HPDE6-E6E7 (cell line): ENCODE data around the gene CCDC33.

Source experiments
- DNase-seq: peaks from one replicate; pipeline ENCODE4 v3.0.0; 2011; ENCODE audit warnings: missing footprints; ENCODE audit errors: extremely low spot score

The CCDC33 gene

DNA sequence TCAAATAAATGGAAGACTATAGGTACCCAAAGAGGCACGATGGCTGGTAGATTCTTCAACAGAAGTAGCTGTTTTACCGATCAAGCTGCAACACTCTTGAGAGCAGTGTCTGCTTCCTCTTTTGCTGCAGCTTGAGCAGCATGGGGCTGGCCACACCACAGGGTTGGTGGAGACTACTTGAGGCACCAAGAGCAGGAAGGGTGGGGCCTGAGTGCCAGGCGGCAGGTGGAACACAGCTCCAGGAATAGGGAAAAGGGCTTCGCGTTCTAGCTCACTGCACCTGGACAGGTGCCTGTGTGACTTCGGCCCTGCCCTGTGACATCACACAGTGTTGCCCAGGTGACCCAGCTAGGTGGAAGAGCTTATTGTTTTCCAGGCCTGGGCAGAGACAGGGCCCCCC, at the start of gene CCDC33:
Gene CCDC33, plus strand, starts transcription at position 365 of the 400 bp plus-strand sequence. CDS start 394 bp downstream, outside the sequence.
- no peak for DNase-seq

DNA sequence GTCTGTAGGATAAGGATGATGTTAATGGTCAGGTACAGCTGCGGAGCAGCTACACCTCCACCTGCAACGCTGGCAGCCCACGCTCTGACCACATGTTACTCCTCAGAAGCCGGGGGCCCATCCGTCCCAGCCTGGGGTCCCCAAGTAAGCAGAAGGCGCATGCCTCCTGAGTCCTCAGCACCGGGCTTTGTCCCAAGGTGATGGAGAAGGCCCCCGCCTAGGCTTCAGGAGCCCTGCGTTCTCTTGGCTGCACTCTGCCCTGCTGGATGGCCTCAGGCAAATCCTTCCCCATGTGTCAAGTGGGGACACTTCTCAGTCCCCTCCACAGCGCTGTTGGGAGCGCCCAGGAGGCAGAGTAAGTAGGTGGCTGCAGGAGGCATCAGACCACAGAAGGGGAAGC, 47.9 kb upstream of the CCDC33 start:
- no peak for DNase-seq

- no peak for DNase-seq
Measured at GRCh38 chr15:74191798-74192197, 44.3 kb upstream of the CCDC33 start.

DNA sequence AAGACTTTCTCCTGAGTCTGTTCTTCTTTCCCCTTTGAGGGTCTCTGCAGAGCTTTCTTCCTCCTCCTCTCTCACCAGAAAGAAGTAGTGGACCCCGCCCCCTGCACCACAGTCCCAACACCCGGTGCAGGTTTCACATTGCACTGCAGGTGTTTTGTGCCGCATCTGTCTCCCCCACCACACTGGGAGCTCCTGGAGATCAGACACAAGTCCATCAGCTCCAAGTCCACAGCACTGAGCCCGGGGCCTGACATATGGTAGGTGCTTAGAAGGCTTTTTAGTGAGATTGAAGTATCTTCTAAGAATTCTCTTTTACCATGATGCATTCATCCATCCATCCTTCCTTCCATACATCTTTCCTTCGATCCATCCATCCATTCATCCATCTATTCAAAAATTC, 43.4 kb upstream of the CCDC33 start:
- DNase-seq, result no peak

DNA sequence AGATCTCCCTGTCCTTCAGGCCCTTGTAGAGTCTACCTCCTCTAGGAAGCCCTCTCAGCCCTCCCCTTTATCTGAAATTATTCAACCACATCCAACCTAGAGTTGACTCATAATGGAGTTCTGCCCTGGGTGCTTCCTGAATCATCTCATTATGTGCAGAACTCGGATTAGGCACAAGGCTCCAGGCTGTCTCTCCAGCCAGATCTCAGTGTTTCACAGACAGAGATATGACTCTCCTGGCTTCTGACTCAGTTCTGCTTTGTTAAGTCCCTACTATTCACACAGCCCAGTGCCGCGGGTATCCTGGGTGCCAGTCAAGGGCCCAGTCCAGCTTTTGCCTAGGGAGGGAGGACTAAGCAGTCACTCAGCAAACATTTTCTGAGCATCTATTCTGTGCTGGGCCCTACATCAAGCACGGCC, 42.8 kb upstream of the CCDC33 start:
- peak; percentile 66 for DNase-seq

DNA sequence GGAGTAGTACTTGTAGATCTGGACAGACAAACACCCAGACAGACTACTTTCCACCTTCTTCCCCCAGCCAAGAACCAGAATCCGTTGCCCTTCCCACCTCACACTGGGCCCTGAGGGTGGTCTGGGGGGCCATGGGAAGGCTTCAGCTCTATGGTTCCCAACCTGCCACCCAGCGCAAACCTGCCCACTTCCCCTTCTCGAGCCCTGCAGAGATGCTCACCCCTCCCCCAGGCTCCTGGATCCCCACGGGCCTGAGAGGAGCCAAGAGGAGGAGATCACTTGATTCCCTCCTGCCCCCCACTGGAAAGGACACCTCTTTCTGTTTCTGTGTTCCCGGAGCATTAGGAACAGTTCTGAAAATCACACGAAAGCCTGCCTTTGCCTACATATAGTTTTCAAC, 42.2 kb upstream of the CCDC33 start:
- no peak for DNase-seq

DNA sequence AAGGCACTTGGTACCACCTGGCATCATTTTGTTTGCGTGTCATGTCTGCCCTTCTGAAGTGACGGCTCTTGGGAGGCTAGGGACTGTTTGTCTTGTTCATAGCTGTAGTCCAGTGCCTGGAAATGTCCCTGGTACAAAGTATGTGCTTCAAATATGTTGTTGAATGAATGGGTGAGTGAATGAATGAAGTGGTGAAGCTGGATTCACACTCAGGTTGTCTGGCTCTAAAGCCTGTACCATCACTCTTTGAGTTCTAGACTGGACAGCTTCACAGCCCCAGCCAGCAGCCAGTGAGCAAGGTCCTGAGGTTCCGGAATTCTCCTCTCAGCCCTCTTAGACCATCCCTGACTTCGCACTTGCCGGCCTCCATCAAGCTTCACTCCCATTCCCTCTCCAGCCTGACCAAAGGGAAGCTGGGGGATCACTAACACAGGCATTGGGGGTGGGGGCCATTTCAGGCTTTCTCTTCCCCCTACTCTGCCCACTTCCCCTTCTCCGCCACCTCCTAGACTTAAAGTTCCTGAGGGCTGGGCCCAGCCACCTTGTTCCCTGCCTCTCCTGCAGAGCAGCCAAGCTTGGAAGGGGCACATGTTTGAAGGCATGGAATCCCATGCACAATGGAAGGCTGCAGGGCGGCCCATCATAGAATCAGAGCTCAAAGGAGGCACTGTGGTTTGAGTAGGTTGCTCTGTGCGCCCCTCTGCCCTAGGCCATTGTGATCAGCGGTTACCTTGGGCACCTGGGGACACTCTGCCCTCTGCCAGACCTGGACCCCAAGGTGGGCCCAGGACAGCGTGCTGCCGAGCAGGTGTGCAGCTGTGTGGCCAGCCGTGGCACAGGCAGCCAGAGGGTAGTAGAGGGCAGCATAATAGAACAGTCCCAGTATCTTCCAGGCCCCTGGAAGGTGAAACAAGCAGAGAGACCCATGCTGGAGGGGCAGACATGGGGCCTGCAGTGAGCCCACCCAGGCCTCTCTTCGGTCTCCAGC, 41.3 kb upstream of the CCDC33 start:
- DNase-seq, result no peak

DNA sequence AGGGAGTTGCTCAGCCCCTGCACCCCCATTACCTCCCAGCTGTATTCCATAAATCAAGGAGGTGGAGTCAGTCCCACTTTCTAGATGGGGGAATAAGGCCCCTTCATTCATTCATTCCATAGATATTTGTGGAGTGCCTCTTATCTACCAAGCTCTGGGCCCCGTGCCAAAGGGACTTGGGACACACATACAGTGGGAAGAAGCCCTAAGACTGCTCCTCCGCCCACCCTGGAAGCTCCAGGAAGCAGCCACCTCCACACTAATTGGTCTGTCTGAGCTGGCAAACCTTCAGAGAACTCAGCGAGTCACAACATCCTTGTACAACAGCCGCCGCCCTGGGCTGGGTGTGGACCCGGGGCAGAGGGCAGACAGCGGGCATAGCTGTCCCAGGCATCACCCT, 40.0 kb upstream of the CCDC33 start:
- DNase-seq, result no peak

GRCh38 chr15:74197176-74197965, 38.8 kb upstream of the CCDC33 start:
- DNase-seq, result no peak

GRCh38 chr15:74199297-74199652, 36.9 kb upstream of the CCDC33 start:
- no peak for DNase-seq

DNA sequence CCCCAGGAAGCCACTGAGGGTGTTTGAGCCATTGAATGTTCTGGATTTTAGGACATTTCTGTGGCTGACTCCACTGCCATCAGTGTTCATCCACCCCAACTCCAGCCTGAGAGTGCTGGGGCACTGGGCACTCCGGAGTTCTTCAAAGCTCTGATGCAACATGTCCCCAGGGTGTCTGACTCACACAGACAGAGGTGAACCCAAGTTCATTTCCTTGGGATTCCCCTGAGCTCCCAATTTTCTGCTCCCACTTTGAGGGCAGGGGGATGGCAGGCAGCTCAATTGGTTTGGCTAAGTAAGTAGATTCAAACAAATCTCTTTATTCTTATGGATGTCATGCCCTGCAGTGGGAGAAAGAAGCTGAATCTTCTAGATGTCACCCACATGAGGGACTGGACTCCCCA, 35.7 kb upstream of the CCDC33 start:
- DNase-seq, result peak; percentile 54

DNA sequence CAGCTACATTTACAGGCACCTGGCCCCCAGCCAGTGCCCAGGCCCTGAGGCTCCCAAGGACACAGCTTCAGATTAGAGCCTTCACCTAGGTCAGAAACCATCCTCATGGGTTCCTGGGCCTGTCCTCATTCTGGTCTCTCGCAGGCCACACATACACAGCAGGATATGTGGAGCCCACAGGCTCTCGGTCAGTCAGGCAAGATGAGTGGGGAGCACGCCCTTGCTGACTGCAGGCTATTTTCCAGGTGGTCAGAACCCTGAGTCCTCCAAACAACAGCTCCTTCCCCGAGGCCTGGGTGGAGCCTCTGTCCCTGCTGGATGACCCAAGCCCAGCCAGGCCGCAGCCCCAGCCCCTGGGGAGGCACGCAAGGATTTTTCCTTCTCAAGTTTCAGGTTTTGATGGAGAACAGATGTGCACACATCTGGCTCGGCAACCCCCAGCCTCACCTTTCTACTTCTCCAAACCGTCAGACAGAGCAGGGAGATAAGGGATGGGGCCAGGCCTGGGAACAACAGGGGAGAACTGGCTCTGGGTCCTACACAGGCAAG, 35.2 kb upstream of the CCDC33 start:
- DNase-seq, result no peak

DNA sequence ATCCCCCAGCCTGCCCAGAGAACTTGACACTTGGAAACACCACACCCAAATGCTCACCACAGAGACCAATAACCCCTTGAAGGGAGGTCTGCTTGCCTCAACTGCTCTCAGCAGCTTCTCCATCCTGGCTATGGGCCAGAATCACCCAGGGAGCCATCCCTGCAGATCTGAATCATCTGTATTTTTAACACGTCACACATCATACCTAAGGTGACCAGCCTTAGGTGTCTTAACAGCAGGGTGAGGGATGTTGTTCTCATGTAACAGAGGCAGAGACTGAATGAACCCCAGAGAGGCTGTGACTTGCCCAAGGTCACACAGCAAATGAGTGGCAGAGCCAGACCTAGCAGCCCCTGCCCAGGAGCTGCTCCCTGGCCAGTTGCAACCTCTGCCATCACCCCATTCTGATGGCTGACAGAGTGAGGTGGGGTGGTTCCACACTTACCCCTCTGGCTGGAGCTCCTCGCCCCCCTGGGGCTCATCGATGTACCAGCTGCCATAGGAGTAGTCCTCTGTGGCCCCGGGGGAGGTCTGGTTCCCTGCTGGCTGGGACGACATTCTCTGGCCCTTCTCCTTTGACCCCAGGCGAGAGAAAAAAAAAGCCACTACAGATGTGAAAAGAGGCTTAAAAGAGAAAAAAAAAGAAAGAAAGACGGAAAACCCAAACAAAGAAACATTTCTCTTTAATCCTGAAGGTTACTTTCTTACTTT, 34.3 kb upstream of the CCDC33 start:
- peak; percentile 62 for DNase-seq

DNA sequence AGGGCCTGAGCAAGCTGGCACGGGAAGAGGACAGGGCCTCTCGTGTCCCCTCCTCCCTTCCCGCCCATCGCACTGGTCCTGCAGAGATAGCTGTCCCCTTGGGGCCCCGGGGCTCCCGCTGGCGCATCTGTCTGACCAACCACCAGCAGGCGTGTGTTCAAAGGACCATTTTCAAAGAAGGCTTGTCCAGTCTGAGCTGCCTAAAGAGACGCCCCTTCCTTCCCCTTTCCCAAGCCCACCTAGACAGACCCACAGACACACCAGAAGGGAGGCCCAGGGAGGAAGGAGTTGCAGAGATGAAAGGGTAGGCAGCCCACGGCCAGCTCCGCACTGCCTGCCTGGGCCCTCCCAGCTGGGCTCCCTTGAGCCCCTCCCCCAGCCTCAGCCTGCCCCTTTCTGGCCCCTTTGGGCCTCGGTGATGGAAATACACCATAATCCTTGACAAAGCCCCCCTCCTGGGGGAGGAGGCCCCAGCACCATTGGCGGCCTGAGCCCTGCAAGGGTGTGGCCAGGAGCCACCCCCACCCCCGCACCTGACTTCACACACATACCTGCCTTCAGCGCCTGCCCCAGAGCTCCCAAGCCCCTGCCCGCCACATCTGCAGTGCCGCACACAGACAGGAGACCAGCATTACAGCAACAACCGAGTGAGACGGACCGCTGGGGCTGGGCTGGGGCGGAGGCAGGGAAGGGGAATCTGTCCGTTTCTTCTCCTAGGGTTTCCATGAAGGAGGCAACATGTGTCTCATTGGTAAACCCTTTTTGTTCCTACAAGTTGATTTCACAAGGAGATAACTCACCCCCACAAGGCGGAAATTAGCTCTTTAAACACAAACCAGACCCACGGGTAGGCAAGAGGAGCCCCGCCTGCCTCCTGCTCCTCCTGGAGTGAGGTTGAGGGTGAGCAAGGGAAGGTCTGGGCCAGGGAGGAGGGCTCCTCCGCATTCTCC, 33.4 kb upstream of the CCDC33 start, which contains the start of gene STRA6:
Gene STRA6, minus strand, starts transcription at position 336 of the 950 bp plus-strand sequence. CDS start 520 bp downstream, outside the sequence.
- peak; percentile 53 for DNase-seq

GRCh38 chr15:74203914-74204431, 32.2 kb upstream of the CCDC33 start:
- no peak for DNase-seq

- DNase-seq, result no peak
Measured at GRCh38 chr15:74205582-74205947, 30.6 kb upstream of the CCDC33 start.

DNA sequence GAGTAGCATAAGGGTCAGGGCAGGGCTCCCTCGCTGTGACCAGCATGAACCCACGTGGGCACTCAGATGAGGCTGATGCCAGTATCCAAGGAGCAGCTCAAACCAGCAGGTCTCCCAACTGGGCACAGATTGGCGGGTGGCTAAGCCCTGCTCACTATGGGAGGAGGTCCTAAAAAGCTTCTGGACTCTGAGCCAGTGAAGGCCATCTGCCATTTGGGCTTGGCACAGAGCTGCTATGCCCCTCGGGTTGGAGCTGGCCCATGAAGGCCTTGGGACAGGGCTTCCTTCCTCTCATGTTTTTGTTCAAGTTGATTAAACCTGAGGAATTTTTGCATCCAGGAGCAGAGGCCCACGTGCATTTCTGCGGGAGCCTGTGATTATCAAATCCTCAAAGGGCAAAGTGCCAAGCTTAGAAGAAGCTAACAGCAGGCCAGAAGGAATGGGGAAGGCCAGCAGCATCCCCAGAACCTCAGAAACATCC, 29.3 kb upstream of the CCDC33 start:
- no peak for DNase-seq

DNA sequence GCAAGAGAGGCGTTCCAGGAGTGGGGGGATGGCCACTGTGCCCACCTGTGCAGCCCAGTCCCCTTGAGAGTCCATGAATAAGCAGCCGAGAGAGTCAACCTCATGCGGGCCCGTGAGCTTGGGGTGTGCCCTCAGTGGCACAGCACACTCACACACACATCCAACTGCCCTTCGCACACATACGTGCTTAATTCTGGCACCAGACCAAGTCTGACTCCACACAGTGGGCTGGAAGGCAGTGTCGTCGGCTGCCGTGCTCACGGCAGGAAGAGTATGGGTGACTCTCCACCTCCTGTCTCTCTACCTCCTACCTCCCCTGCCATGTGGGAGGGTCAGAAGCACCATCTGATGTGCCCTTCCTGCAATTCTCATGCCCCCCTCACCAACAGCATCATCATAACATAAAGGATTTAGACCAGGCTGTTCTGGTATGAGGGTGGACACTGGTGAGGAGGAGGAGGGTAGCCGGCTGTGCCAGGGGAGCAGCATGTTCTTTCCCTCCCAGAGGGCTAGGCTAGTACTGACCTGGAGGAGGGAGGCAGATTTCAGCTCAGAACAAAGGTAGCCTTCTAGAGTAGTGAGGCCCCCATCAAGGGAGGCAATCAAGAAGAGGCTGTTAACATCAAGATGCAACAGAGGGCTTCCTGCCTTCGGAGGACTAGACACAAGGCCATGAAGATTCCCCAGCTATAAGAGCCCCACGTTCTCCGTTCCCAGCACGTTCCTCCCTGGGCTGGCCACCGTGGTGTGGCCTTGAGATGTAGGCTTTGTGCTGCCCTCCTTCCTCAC, 28.3 kb upstream of the CCDC33 start:
- no peak for DNase-seq

DNA sequence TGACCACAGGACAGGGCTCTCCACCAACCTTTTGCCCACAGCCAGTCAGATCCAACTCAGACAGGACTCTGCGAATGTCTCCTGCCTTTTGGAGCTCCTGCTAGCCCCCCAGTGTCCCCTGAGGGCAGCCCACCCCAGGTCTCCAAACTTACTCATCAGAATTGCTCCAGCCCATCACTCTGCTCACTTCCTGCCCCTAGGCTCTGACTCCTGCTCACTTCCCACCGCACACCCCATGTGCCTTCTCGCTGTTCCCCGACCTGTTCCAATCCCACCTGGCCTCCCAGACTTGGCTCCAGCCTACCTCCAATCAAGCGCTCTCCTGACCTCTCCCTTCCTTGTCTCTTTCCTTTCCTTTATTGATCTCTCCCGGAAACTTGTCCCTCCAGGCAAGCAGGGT, 27.6 kb upstream of the CCDC33 start:
- DNase-seq, result no peak
